Endodermal cell (in vitro differentiated cells): ENCODE measurements around the gene MEF2D. TPM values are rescaled to one million over a fixed set of nuclear protein-coding genes. Genes with fewer than 3 reads are reported as not detected.

Experiments used
- DNase-seq: peaks from one replicate; pipeline ENCODE4 v3.0.0-alpha.2; 2017
- H3K27ac ChIP-seq: 2 replicates; pipeline ENCODE4 v1.5.1; 2013; ENCODE audit warnings: mild to moderate bottlenecking, low read depth, low read length, moderate library complexity
- H3K27me3 ChIP-seq: 2 replicates; pipeline ENCODE4 v1.6.1; 2013; ENCODE audit warnings: mild to moderate bottlenecking, low read length, moderate library complexity; ENCODE audit not compliant: insufficient read depth, control insufficient read depth, poor library complexity, severe bottlenecking
- H3K36me3 ChIP-seq: 2 replicates; pipeline ENCODE4 v1.7.0; 2013; ENCODE audit warnings: mild to moderate bottlenecking, low read length, moderate library complexity; ENCODE audit not compliant: control insufficient read depth, insufficient read depth
- H3K4me1 ChIP-seq: one replicate; pipeline ENCODE4 v1.7.0; 2013; ENCODE audit warnings: low read length; ENCODE audit not compliant: control insufficient read depth, insufficient read depth
- H3K4me3 ChIP-seq: 2 replicates; pipeline ENCODE4 v1.5.1; 2013; ENCODE audit warnings: mild to moderate bottlenecking, low read length, moderate library complexity
- H3K9ac ChIP-seq: 2 replicates; pipeline ENCODE4 v1.6.1; 2013; ENCODE audit warnings: mild to moderate bottlenecking, low read length, moderate library complexity; ENCODE audit not compliant: poor library complexity, severe bottlenecking; ENCODE audit errors: extremely low read depth
- H3K9me3 ChIP-seq: 2 replicates; pipeline ENCODE4 v1.6.1; 2013; ENCODE audit warnings: mild to moderate bottlenecking, low read length, moderate library complexity; ENCODE audit not compliant: control insufficient read depth
- H3K27ac Mint-ChIP-seq: 2 replicates; pipeline ENCODE4 v1.8.0; 2020; ENCODE audit warnings: mixed read lengths
- H3K27me3 Mint-ChIP-seq: 2 replicates; pipeline ENCODE4 v1.8.0; 2021; ENCODE audit warnings: mild to moderate bottlenecking, mixed read lengths; ENCODE audit not compliant: insufficient read depth
- H3K36me3 Mint-ChIP-seq: 2 replicates; pipeline ENCODE4 v1.8.0; 2020; ENCODE audit warnings: low read depth, mixed read lengths
- H3K4me1 Mint-ChIP-seq: 2 replicates; pipeline ENCODE4 v1.8.0; 2020; ENCODE audit warnings: mixed read lengths
- H3K4me3 Mint-ChIP-seq: 2 replicates; pipeline ENCODE4 v1.8.0; 2020; ENCODE audit warnings: mild to moderate bottlenecking, moderate library complexity, mixed read lengths
- H3K9me3 Mint-ChIP-seq: 2 replicates; pipeline ENCODE4 v1.8.0; 2020; ENCODE audit warnings: mild to moderate bottlenecking, mixed read lengths
- WGBS, 2 experiments: methylation state at CpG; one replicate each; pipeline versions ENCODE4 v1.1.5 to v1.1.7; 2013; ENCODE audit warnings: missing lambda C conversion rate in 2 of 2, mixed read lengths in 1 of 2; ENCODE audit not compliant: insufficient coverage in 1 of 2, insufficient read length in 1 of 2; 5-methylcytosine and 5-hydroxymethylcytosine counted together
- total RNA-seq, 2 donors: library from RNA; stranded (reverse); fragmentation: NEBNext Ultra II Directional in 1 of 2; extraction: Animal tissue kit (Norgen Biotek cat#: 25700) in 1 of 2; gene quantifications; 2 replicates in 1 of 2; 3 replicates in 1 of 2; pipeline ENCODE4 v1.2.1, GENCODE V29; 2021
- TF ChIP-seq, protein P1 (sequence below): fragments of 200-600 bp; sonication (generic); conservative IDR thresholded peaks from 2 replicates; pipeline ENCODE4 v1.5.0; 2021; ENCODE audit warnings: antibody characterized with exemption, mild to moderate bottlenecking

The MEF2D gene
- total RNA-seq, 2 donors from 2014 or later, result 10.5 to 12.8 TPM

DNA sequence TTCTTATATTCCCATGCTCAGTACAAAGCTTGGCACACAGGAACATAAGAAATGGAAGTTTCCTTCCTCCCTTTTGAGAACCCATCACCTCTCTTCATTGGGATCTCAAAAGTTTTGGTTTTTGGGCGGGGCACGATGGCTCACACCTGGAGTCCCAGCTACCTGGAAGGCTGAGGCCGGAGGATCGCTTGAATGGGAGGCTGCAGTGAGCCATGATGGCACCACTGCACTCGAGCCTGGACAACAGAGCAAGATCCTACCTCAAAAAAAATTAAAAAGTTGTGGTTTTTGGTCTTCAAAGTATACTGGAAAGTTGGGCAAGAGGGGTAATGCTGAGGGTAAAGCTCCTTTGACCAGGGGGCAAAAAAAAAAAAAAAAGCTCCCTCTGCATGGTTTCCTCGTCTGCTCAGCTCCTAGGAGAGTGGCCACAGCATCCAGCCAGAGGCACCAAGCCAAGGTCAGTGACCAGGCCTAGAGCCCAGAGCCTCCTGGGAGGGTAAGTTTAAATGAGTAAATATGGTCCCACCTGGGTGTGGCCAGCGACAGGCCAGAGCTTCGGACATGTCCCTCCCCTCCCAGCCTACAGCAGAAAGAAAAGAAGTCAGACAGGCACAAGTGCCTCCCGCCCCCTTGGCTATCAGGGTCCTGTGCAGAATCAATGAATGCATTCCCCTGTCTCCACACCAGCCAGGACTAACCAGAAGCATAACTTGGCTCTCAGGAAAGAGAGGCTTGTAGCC, 5.0 kb downstream of the MEF2D start:
- Mint-ChIP-seq H3K9me3 (no peaks in the 10 kb centered on the region), H3K27ac (no peak overlapping the region), H3K36me3 (no peaks in the 10 kb centered on the region), H3K27me3 (no peaks in the 10 kb centered on the region), H3K4me3 (no peak overlapping the region), H3K4me1 (peaks cover 36% of the 10 kb centered on the region)
- Histone ChIP-seq H3K9ac (no peak overlapping the region), H3K27ac (no peak overlapping the region), H3K27me3 (no peaks in the 10 kb centered on the region), H3K4me3 (no peak overlapping the region), H3K9me3 (no peaks in the 10 kb centered on the region), H3K4me1 (peaks cover 19% of the 10 kb centered on the region), H3K36me3 (no peaks in the 10 kb centered on the region)
- 89% methylated on average over 6 to 9 of the region's 9 CpGs for WGBS, 2 experiments
- TF ChIP-seq, protein P1, sequence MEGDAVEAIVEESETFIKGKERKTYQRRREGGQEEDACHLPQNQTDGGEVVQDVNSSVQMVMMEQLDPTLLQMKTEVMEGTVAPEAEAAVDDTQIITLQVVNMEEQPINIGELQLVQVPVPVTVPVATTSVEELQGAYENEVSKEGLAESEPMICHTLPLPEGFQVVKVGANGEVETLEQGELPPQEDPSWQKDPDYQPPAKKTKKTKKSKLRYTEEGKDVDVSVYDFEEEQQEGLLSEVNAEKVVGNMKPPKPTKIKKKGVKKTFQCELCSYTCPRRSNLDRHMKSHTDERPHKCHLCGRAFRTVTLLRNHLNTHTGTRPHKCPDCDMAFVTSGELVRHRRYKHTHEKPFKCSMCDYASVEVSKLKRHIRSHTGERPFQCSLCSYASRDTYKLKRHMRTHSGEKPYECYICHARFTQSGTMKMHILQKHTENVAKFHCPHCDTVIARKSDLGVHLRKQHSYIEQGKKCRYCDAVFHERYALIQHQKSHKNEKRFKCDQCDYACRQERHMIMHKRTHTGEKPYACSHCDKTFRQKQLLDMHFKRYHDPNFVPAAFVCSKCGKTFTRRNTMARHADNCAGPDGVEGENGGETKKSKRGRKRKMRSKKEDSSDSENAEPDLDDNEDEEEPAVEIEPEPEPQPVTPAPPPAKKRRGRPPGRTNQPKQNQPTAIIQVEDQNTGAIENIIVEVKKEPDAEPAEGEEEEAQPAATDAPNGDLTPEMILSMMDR, result no peak
- DNase-seq, result no peak

DNA sequence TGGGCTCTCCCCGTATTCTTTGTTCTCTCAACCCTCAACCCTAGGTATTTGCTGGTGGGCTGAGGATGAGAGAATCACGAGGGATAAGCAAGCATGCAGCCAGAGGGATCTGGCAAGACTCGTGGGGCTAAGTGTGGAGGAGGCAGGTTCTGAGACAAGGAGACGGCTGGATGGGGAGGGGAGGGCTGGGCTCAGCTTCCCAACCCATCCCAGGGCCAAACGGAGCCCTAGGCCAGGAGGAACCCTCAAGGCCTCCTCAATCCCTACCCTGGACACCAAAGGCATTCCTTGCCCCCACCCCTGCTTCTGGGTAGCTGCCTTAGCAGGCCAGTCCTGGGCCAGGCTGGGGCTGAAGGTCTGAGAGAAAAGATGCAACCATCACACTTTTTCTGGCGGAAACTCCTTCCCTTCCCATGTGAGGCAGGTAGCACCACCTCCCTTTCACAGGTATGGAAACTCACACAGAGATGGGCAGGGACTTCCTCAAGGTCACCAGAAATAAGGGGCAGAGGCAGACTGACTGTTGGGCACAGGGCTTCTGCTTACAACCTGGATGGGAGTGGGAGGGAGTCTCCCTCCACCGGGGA, 6.2 kb downstream of the MEF2D start:
- no peaks in the 10 kb centered on the region for H3K36me3 ChIP-seq
- no peak overlapping the region for H3K27ac ChIP-seq
- no peaks in the 10 kb centered on the region for H3K36me3 Mint-ChIP-seq
- no peak overlapping the region for H3K27ac Mint-ChIP-seq
- no peaks in the 10 kb centered on the region for H3K9me3 Mint-ChIP-seq
- H3K4me1 ChIP-seq, result peaks cover 27% of the 10 kb centered on the region
- H3K9ac ChIP-seq, result no peak overlapping the region
- 82 to 84% methylated on average over 4 to 7 of the region's 7 CpGs for WGBS, 2 experiments
- no peaks in the 10 kb centered on the region for H3K27me3 ChIP-seq
- TF ChIP-seq, protein P1, result no peak
- no peak overlapping the region for H3K4me3 ChIP-seq
- peaks cover 46% of the 10 kb centered on the region for H3K4me1 Mint-ChIP-seq
- H3K4me3 Mint-ChIP-seq, result no peak overlapping the region
- no peaks in the 10 kb centered on the region for H3K27me3 Mint-ChIP-seq
- H3K9me3 ChIP-seq, result no peaks in the 10 kb centered on the region
- DNase-seq, result peak; percentile 49

DNA sequence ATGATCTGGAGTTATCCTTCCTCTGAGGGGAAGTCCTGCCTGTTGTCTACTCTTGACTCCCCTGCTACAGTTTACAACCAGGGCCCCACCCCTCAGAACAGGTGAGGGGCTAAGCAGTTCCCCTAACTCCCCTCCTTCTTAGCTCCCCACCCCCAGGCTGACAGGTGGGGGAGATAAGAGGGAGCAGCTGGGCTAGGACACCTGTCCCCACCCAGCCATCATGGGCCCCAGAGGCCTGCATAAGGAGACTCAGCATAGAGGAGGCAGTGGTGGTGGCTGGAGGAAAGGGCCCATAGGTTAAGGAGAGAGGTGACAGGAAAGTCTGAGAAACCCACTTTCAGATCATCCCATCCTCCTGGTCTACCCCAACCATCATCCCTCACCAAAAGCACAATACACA, 6.8 kb downstream of the MEF2D start:
- Histone ChIP-seq H3K9ac (no peak overlapping the region), H3K4me3 (no peak overlapping the region), H3K4me1 (peaks cover 23% of the 10 kb centered on the region), H3K27ac (no peak overlapping the region), H3K27me3 (no peaks in the 10 kb centered on the region), H3K9me3 (no peaks in the 10 kb centered on the region), H3K36me3 (no peaks in the 10 kb centered on the region)
- H3K4me3 Mint-ChIP-seq, result no peak overlapping the region
- no peaks in the 10 kb centered on the region for H3K36me3 Mint-ChIP-seq
- peaks cover 48% of the 10 kb centered on the region for H3K4me1 Mint-ChIP-seq
- no peaks in the 10 kb centered on the region for H3K9me3 Mint-ChIP-seq
- no peak for DNase-seq
- no peak overlapping the region for H3K27ac Mint-ChIP-seq
- TF ChIP-seq, protein P1, result no peak
- H3K27me3 Mint-ChIP-seq, result no peaks in the 10 kb centered on the region
